B cell (primary cell): ENCODE measurements around the gene SPACA9. TPM values are rescaled to one million over a fixed set of nuclear protein-coding genes. Genes with fewer than 3 reads are reported as not detected.
A peak's percentile ranks its signal among the peaks of the same experiment; 100 is the strongest.

Experiments
- ATAC-seq: fragments of 200-7000 bp; cut with Tn5 transposase; one replicate; pipeline ENCODE4 v1.10.0; 2021; ENCODE audit warnings: low read depth, mild to moderate bottlenecking, moderate number of reproducible peaks, moderate library complexity
- CTCF ChIA-PET: fragments of 350-600 bp; sonication (Branson Sonifier 250); formaldehyde crosslinking; loops from one replicate; lab custom pipeline; 2021; ENCODE audit warnings: antibody characterized with exemption, inconsistent platforms; lab: Charles Lee
- POLR2A ChIA-PET: fragments of 350-600 bp; sonication (Branson Sonifier 250); formaldehyde crosslinking; loops from one replicate; lab custom pipeline; 2021; ENCODE audit warnings: antibody characterized with exemption; lab: Charles Lee
- DNase-seq: peaks from one replicate; pipeline ENCODE4 v3.0.0; 2013
- H2AFZ ChIP-seq: 2 replicates; pipeline ENCODE4 v1.6.1; 2012; ENCODE audit warnings: mild to moderate bottlenecking, low read depth, low read length; ENCODE audit not compliant: insufficient read depth, poor library complexity, severe bottlenecking
- H3K27ac ChIP-seq, 2 donors: 1 replicate in 1 of 2; 2 replicates in 1 of 2; pipeline ENCODE4 v1.5.1; 2012 to 2013; ENCODE audit warnings: low read length in 2 of 2, mild to moderate bottlenecking in 2 of 2, moderate library complexity in 1 of 2
- H3K27me3 ChIP-seq, 4 experiments: fragments of 200-600 bp in 1 of 4; sonication (generic) in 1 of 4; replicated peaks in 1 of 4; 1 replicate in 2 of 4; 2 replicates in 2 of 4; pipeline versions ENCODE4 v1.6.1 to v1.7.0; 2013 to 2016; ENCODE audit warnings: low read length in 3 of 4, mild to moderate bottlenecking in 2 of 4, mixed read lengths in 1 of 4, moderate library complexity in 1 of 4; ENCODE audit not compliant: insufficient read depth in 4 of 4, control insufficient read depth in 3 of 4; ENCODE audit errors: control extremely low read depth in 1 of 4
- H3K36me3 ChIP-seq, 2 experiments: replicated peaks in 1 of 2; 1 replicate in 1 of 2; 2 replicates in 1 of 2; pipeline versions ENCODE4 v1.6.1 to v1.7.1; 2013; ENCODE audit warnings: low read length in 1 of 2; ENCODE audit not compliant: insufficient read depth in 2 of 2, control insufficient read depth in 1 of 2; ENCODE audit errors: control extremely low read depth in 1 of 2, extremely low read depth in 1 of 2
- H3K4me1 ChIP-seq, 2 donors: fragments of 200-600 bp in 1 of 2; sonication (generic) in 1 of 2; 1 replicate in 1 of 2; 2 replicates in 1 of 2; pipeline versions ENCODE4 v1.5.1 to v1.6.1; 2013 to 2017; ENCODE audit warnings: low read length in 2 of 2; ENCODE audit not compliant: control insufficient read depth in 2 of 2, insufficient read depth in 2 of 2
- H3K4me2 ChIP-seq: replicated peaks from 2 replicates; pipeline ENCODE3; 2012; ENCODE audit warnings: mild to moderate bottlenecking, low read depth, low read length; ENCODE audit not compliant: poor library complexity, severe bottlenecking
- H3K4me3 ChIP-seq, 5 experiments: fragments of 200-600 bp in 1 of 5; sonication (generic) in 1 of 5; 1 replicate in 3 of 5; 2 replicates in 2 of 5; pipeline versions ENCODE4 v1.5.1 to v1.7.0; 2011 to 2016; ENCODE audit warnings: low read length in 4 of 5, mild to moderate bottlenecking in 4 of 5, low read depth in 2 of 5, control low read depth in 1 of 5, moderate library complexity in 1 of 5; ENCODE audit not compliant: insufficient read depth in 1 of 5; ENCODE audit errors: control extremely low read depth in 1 of 5, extremely low read depth in 1 of 5
- H3K79me2 ChIP-seq: fragments of 200-600 bp; sonication (generic); one replicate; pipeline ENCODE4 v1.6.0; 2016; ENCODE audit warnings: low read length; ENCODE audit not compliant: control insufficient read depth, insufficient read depth
- H3K9ac ChIP-seq: fragments of 200-600 bp; sonication (generic); 2 replicates; pipeline ENCODE4 v1.6.1; 2017; ENCODE audit warnings: mild to moderate bottlenecking, low read length, moderate library complexity
- H3K9me3 ChIP-seq, 3 donors: one replicate each; pipeline versions ENCODE4 v1.6.1 to v1.7.1; 2013; ENCODE audit warnings: low read length in 2 of 3; ENCODE audit not compliant: control insufficient read depth in 2 of 3, insufficient read depth in 1 of 3; ENCODE audit errors: control extremely low read depth in 1 of 3
- H4K20me1 ChIP-seq: 2 replicates; pipeline ENCODE4 v1.6.0; 2012; ENCODE audit warnings: mild to moderate bottlenecking, low read length; ENCODE audit not compliant: insufficient read depth, control insufficient read depth, poor library complexity, severe bottlenecking
- H3K27ac Mint-ChIP-seq: one replicate; pipeline ENCODE4 v1.8.0; 2021; ENCODE audit warnings: mixed read lengths
- H3K27me3 Mint-ChIP-seq: one replicate; pipeline ENCODE4 v1.8.0; 2021; ENCODE audit warnings: mixed read lengths
- H3K4me1 Mint-ChIP-seq: one replicate; pipeline ENCODE4 v1.8.0; 2021; ENCODE audit warnings: mixed read lengths
- H3K4me3 Mint-ChIP-seq: one replicate; pipeline ENCODE4 v1.8.0; 2021; ENCODE audit warnings: mixed read lengths
- H3K9me3 Mint-ChIP-seq: one replicate; pipeline ENCODE4 v1.8.0; 2022; ENCODE audit warnings: mixed read lengths; ENCODE audit not compliant: insufficient read depth
- CTCF ChIP-seq: fragments of 200-600 bp; IDR thresholded peaks from one replicate; pipeline ENCODE4 v1.8.0; 2022; ENCODE audit warnings: antibody characterized with exemption, mild to moderate bottlenecking
- EZH2 ChIP-seq: IDR thresholded peaks from 2 replicates; pipeline ENCODE4 v1.6.1; 2012; ENCODE audit warnings: borderline replicate concordance, low read depth, mild to moderate bottlenecking, moderate library complexity, low read length; ENCODE audit not compliant: insufficient read depth, poor library complexity, severe bottlenecking
- WGBS: methylation state at CpG from one replicate; pipeline ENCODE4 v1.1.5; 2013; ENCODE audit warnings: missing lambda C conversion rate; ENCODE audit not compliant: insufficient coverage; 5-methylcytosine and 5-hydroxymethylcytosine counted together
- intact Hi-C: fragments of 100-400 bp; cut with micrococcal nuclease; formaldehyde crosslinking; loops from one replicate; pipeline ENCODE4 v1.10.0; 2022
- polyA plus RNA-seq: library from polyadenylated mRNA; depleted of rRNA; stranded (reverse); fragments of >200 nt; gene quantifications from 2 replicates; pipeline ENCODE4 v1.2.3, GENCODE V29; 2012
- total RNA-seq, 2 donors: library from RNA; stranded (reverse); fragments of 120-200 nt in 1 of 2; gene quantifications; 1 replicate in 1 of 2; 2 replicates in 1 of 2; pipeline versions ENCODE4 v1.2.3 to v1.2.4, GENCODE V29; 2013 to 2022

Gene SPACA9
- total and polyA plus RNA-seq, 2 donors (not counting 1 experiment from before 2014, with no cell fraction given): 2.8 to 4.5 TPM

- no peak overlapping the region for H3K9ac ChIP-seq
- H3K27me3 Mint-ChIP-seq: no peaks in the 10 kb centered on the region
- no peaks in the 10 kb centered on the region for H4K20me1 ChIP-seq
- TF ChIP-seq CTCF: peak; percentile 92
- TF ChIP-seq EZH2: no peak
- no peaks in the 10 kb centered on the region for H3K79me2 ChIP-seq
- peak overlapping the region in 1 of 2 donors; percentile 35 for H3K27ac ChIP-seq
- POLR2A ChIA-PET: interaction anchor here (1.1 kb wide), 1 partner anchor 13 kb away, joined by 4 read pairs; no protein-coding TSS in a partner anchor
- 36% methylated on average over 8 of the region's 11 CpGs for WGBS
- peak; percentile 96 for ATAC-seq
- H3K27me3 ChIP-seq: no peaks in the 10 kb centered on the region
- H3K4me3 Mint-ChIP-seq: no peak overlapping the region
- peaks cover 5 to 77% of the 10 kb centered on the region in 2 experiments for H3K36me3 ChIP-seq
- peak; percentile 89 for DNase-seq
- no peak overlapping the region for H2AFZ ChIP-seq
- intact Hi-C loops: loop anchor here (1.0 to 10.0 kb wide), 5 partner anchors 24 to 490 kb away; partner anchors contain the start of genes AK8, CFAP77, GTF3C4 and SPACA9
- H3K4me2 ChIP-seq: no peak overlapping the region
- H3K4me1 ChIP-seq: peaks cover 0 to 5% of the 10 kb centered on the region in 2 donors
- H3K27ac Mint-ChIP-seq: no peak overlapping the region
- H3K9me3 Mint-ChIP-seq: no peaks in the 10 kb centered on the region
- H3K4me3 ChIP-seq: no peak overlapping the region
- H3K9me3 ChIP-seq: no peaks in the 10 kb centered on the region
- H3K4me1 Mint-ChIP-seq: peaks cover 9% of the 10 kb centered on the region
- CTCF ChIA-PET: interaction anchor here (0.6 to 4.5 kb wide), 35 partner anchors 8 to 1849 kb away, joined by 3 to 38 read pairs (median 5); partner anchors contain the start of genes AK8, DDX31, GTF3C4 and SPACA9
These were observed 23.4 kb downstream of the SPACA9 start for GRCh38 chr9:132901858-132902831.
